ENCODE measurements around the gene PTGES. TPM values are rescaled to one million over a fixed set of nuclear protein-coding genes. Genes with fewer than 3 reads are reported as not detected.
A peak's percentile ranks its signal among the peaks of the same experiment; 100 is the strongest.

PTGES gene
- total and polyA plus RNA-seq, 9 of the 15 experiments (the other 6 are each of a cell fraction or from before 2014, with no cell fraction given) = 0.13 TPM; not detected in 8

- TF ChIP-seq ZEB2 (IDR thresholded peaks at IDR 0.05) = peak; percentile 55; the same call in 1 of the 2 replicates
- no peak for TF ChIP-seq ATF2 (CRISPR knock-in tag; IDR thresholded peaks at IDR 0.05)
- TF ChIP-seq MYC (IDR thresholded peaks at IDR 0.05; ENCODE audit: low read depth, low read length) = peak; percentile 71
- peak; percentile 78; the same call in 1 of the 2 replicates for TF ChIP-seq MYC (CRISPR knock-in tag; IDR thresholded peaks at IDR 0.05; ENCODE audit: borderline replicate concordance, low read depth)
- TF ChIP-seq ID3 (CRISPR knock-in tag; IDR thresholded peaks at IDR 0.05) = no peak
- TF ChIP-seq ID3 (tag; IDR thresholded peaks at IDR 0.05) = peak; percentile 90
- no peak for TF ChIP-seq SRSF7 (optimal IDR thresholded peaks at IDR 0.05; ENCODE audit: low read depth, low read length)
- TF ChIP-seq KLF1 (tag; IDR thresholded peaks at IDR 0.05) = peak; percentile 97
- TF ChIP-seq HMBOX1 (IDR thresholded peaks at IDR 0.05) = no peak
- 0 out of 2 replicates have a peak, but pooled peaks have one; percentile 23 for TF ChIP-seq CBFB (CRISPR knock-in tag; IDR thresholded peaks at IDR 0.05)
- TF ChIP-seq POLR2H (tag; IDR thresholded peaks at IDR 0.05; ENCODE audit: low read depth) = no peak
- TF ChIP-seq, protein P1, sequence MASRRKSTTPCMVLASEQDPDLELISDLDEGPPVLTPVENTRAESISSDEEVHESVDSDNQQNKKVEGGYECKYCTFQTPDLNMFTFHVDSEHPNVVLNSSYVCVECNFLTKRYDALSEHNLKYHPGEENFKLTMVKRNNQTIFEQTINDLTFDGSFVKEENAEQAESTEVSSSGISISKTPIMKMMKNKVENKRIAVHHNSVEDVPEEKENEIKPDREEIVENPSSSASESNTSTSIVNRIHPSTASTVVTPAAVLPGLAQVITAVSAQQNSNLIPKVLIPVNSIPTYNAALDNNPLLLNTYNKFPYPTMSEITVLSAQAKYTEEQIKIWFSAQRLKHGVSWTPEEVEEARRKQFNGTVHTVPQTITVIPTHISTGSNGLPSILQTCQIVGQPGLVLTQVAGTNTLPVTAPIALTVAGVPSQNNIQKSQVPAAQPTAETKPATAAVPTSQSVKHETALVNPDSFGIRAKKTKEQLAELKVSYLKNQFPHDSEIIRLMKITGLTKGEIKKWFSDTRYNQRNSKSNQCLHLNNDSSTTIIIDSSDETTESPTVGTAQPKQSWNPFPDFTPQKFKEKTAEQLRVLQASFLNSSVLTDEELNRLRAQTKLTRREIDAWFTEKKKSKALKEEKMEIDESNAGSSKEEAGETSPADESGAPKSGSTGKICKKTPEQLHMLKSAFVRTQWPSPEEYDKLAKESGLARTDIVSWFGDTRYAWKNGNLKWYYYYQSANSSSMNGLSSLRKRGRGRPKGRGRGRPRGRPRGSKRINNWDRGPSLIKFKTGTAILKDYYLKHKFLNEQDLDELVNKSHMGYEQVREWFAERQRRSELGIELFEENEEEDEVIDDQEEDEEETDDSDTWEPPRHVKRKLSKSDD (conservative IDR thresholded peaks at IDR 0.05; ENCODE audit: low read length) = peak; percentile 10; the same call in 1 of the 2 replicates
- peak; percentile 100 for TF ChIP-seq ZKSCAN8 (CRISPR knock-in tag; IDR thresholded peaks at IDR 0.05)
- no peak for TF ChIP-seq XRCC4 (IDR thresholded peaks at IDR 0.05; ENCODE audit: extremely low read depth, insufficient read depth, insufficient read length)
- peak; percentile 19 to 62; a peak in 1 of 4 replicates for TF ChIP-seq FOXK2 (conservative IDR thresholded peaks at IDR 0.05 in 1 of 2, IDR thresholded peaks at IDR 0.05 in 1 of 2; ENCODE audit: low read depth in 2 of 2)
- TF ChIP-seq, protein P2, sequence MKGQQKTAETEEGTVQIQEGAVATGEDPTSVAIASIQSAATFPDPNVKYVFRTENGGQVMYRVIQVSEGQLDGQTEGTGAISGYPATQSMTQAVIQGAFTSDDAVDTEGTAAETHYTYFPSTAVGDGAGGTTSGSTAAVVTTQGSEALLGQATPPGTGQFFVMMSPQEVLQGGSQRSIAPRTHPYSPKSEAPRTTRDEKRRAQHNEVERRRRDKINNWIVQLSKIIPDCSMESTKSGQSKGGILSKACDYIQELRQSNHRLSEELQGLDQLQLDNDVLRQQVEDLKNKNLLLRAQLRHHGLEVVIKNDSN (CRISPR knock-in tag; IDR thresholded peaks at IDR 0.05) = peak; percentile 29; the same call in 1 of the 2 replicates
- peak; percentile 87 for TF ChIP-seq HBP1 (CRISPR knock-in tag; IDR thresholded peaks at IDR 0.05)
- no peak for TF ChIP-seq HDAC3 (IDR thresholded peaks at IDR 0.05; ENCODE audit: borderline replicate concordance, partially characterized antibody)
- TF ChIP-seq CBX1 (IDR thresholded peaks at IDR 0.05; ENCODE audit: low read depth) = peak; percentile 90
- TF ChIP-seq ZNF282 (CRISPR knock-in tag; IDR thresholded peaks at IDR 0.05) = no peak; the same call in 1 of the 2 replicates
Measured at GRCh38 chr9:129737479-129738274, 15.2 kb downstream of the PTGES start (continued).
